Neuronal stem cell (in vitro differentiated cells): ENCODE measurements around the gene MRPS5.

Experiments used
- DNase-seq: peaks from one replicate; pipeline ENCODE4 v3.0.0-alpha.2; 2013; ENCODE audit warnings: low spot score
- H2AFZ ChIP-seq: one replicate; pipeline ENCODE4 v1.6.1; 2013; ENCODE audit warnings: mild to moderate bottlenecking, low read length, inconsistent platforms
- H2AK5ac ChIP-seq: 2 replicates; pipeline ENCODE4 v1.6.1; 2013; ENCODE audit warnings: low read depth, mild to moderate bottlenecking, inconsistent platforms, low read length, moderate library complexity, mixed read lengths
- H2BK120ac ChIP-seq: 2 replicates; pipeline ENCODE4 v1.6.1; 2013; ENCODE audit warnings: low read depth, mild to moderate bottlenecking, inconsistent platforms, low read length, moderate library complexity, mixed read lengths
- H2BK12ac ChIP-seq: one replicate; pipeline ENCODE4 v1.6.1; 2013; ENCODE audit warnings: low read length, inconsistent platforms
- H2BK15ac ChIP-seq: 2 replicates; pipeline ENCODE4 v1.6.1; 2013; ENCODE audit warnings: mild to moderate bottlenecking, low read length, inconsistent platforms, mixed read lengths
- H2BK5ac ChIP-seq: one replicate; pipeline ENCODE4 v1.6.1; 2013; ENCODE audit warnings: inconsistent platforms, mild to moderate bottlenecking, low read length, moderate library complexity
- H3K14ac ChIP-seq: one replicate; pipeline ENCODE4 v1.6.1; 2013; ENCODE audit warnings: low read length, inconsistent platforms
- H3K18ac ChIP-seq: 2 replicates; pipeline ENCODE4 v1.6.1; 2013; ENCODE audit warnings: low read length, inconsistent platforms
- H3K23ac ChIP-seq: 2 replicates; pipeline ENCODE4 v1.6.1; 2013; ENCODE audit warnings: low read depth, mild to moderate bottlenecking, mixed read lengths, low read length, inconsistent platforms; ENCODE audit not compliant: poor library complexity
- H3K27ac ChIP-seq: replicated peaks from 3 replicates; pipeline ENCODE4 v1.5.1; 2013; ENCODE audit warnings: low read length, inconsistent platforms
- H3K27me3 ChIP-seq, 3 experiments: 2 replicates each; pipeline ENCODE4 v1.6.1; 2013; ENCODE audit warnings: low read length in 3 of 3, mild to moderate bottlenecking in 2 of 3, inconsistent platforms in 1 of 3, low read depth in 1 of 3, mixed read lengths in 1 of 3, moderate library complexity in 1 of 3; ENCODE audit not compliant: control insufficient read depth in 3 of 3, insufficient read depth in 3 of 3
- H3K36me3 ChIP-seq, 2 donors: replicated peaks in 1 of 2; 2 replicates each; pipeline ENCODE4 v1.6.1; 2013; ENCODE audit warnings: low read length in 2 of 2; ENCODE audit not compliant: control insufficient read depth in 2 of 2, insufficient read depth in 2 of 2
- H3K4ac ChIP-seq: 2 replicates; pipeline ENCODE4 v1.6.1; 2013; ENCODE audit warnings: inconsistent platforms, mild to moderate bottlenecking, low read length, moderate library complexity
- H3K4me1 ChIP-seq, 2 donors: 1 replicate in 1 of 2; 2 replicates in 1 of 2; pipeline ENCODE4 v1.6.1; 2013; ENCODE audit warnings: low read length in 2 of 2, low read depth in 1 of 2; ENCODE audit not compliant: control insufficient read depth in 2 of 2, insufficient read depth in 1 of 2
- H3K4me2 ChIP-seq: one replicate; pipeline ENCODE4 v1.6.1; 2013; ENCODE audit warnings: mild to moderate bottlenecking, low read length, inconsistent platforms; ENCODE audit not compliant: insufficient read depth, poor library complexity, severe bottlenecking
- H3K4me3 ChIP-seq, 2 donors: 2 replicates each; pipeline ENCODE4 v1.5.1; 2013; ENCODE audit warnings: low read length in 2 of 2, mild to moderate bottlenecking in 2 of 2, inconsistent platforms in 1 of 2, moderate library complexity in 1 of 2
- H3K79me1 ChIP-seq: one replicate; pipeline ENCODE4 v1.6.1; 2013; ENCODE audit warnings: low read depth, mild to moderate bottlenecking, inconsistent platforms, low read length, moderate library complexity
- H3K9ac ChIP-seq: one replicate; pipeline ENCODE4 v1.6.1; 2013; ENCODE audit warnings: mild to moderate bottlenecking, low read depth, low read length, inconsistent platforms; ENCODE audit not compliant: poor library complexity
- H3K9me3 ChIP-seq, 2 donors: replicated peaks in 1 of 2; 2 replicates each; pipeline versions ENCODE3 to v1.6.1; 2013; ENCODE audit warnings: low read length in 2 of 2, mild to moderate bottlenecking in 2 of 2, inconsistent platforms in 1 of 2, low read depth in 1 of 2, mixed read lengths in 1 of 2, moderate library complexity in 1 of 2; ENCODE audit not compliant: control insufficient read depth in 2 of 2, insufficient read depth in 1 of 2
- H4K8ac ChIP-seq: one replicate; pipeline ENCODE4 v1.6.1; 2013; ENCODE audit warnings: low read depth, mild to moderate bottlenecking, inconsistent platforms, low read length, moderate library complexity
- H4K91ac ChIP-seq: one replicate; pipeline ENCODE4 v1.6.1; 2013; ENCODE audit warnings: low read length, low read depth, mild to moderate bottlenecking, inconsistent platforms; ENCODE audit not compliant: poor library complexity
- WGBS, 2 donors: extraction: QIAGEN DNeasy Blood & Tissue Kit; methylation state at CpG; one replicate each; pipeline ENCODE4 v1.1.7; 2013; ENCODE audit warnings: missing lambda C conversion rate in 2 of 2, mixed read lengths in 1 of 2; ENCODE audit not compliant: insufficient read length in 2 of 2, insufficient replicate concordance in 1 of 2; ENCODE audit errors: extremely low coverage in 2 of 2; 5-methylcytosine and 5-hydroxymethylcytosine counted together

Gene MRPS5

GRCh38 chr2:95149397-95149984, 27.9 kb upstream of the MRPS5 start:
- H2BK5ac ChIP-seq = no peak overlapping the region
- no CpG with 5 or more reads among the region's 6 CpGs for WGBS, 2 donors
- peaks cover 62 to 83% of the 10 kb centered on the region in 2 donors for H3K9me3 ChIP-seq
- no peak overlapping the region for H2BK120ac ChIP-seq
- DNase-seq = no peak
- H3K27ac ChIP-seq = no peak overlapping the region
- H3K14ac ChIP-seq = no peak overlapping the region
- H3K23ac ChIP-seq = no peak overlapping the region
- peaks cover 23 to 49% of the 10 kb centered on the region in 2 donors for H3K36me3 ChIP-seq
- no peaks in the 10 kb centered on the region for H3K27me3 ChIP-seq
- H3K9ac ChIP-seq = no peak overlapping the region
- no peak overlapping the region for H2AK5ac ChIP-seq
- H3K4me2 ChIP-seq = no peak overlapping the region
- no peak overlapping the region for H2BK12ac ChIP-seq
- no peak overlapping the region for H4K91ac ChIP-seq
- H3K18ac ChIP-seq = no peak overlapping the region
- no peak overlapping the region for H2BK15ac ChIP-seq
- H3K4ac ChIP-seq = no peak overlapping the region
- no peaks in the 10 kb centered on the region for H3K79me1 ChIP-seq
- no peak overlapping the region for H3K4me3 ChIP-seq
- H3K4me1 ChIP-seq = no peaks in the 10 kb centered on the region
- H2AFZ ChIP-seq = no peak overlapping the region
- H4K8ac ChIP-seq = no peak overlapping the region

GRCh38 chr2:95143838-95144237, 22.2 kb upstream of the MRPS5 start:
- Histone ChIP-seq H3K9ac (no peak overlapping the region), H3K79me1 (no peaks in the 10 kb centered on the region), H2BK15ac (no peak overlapping the region), H2BK120ac (no peak overlapping the region), H3K14ac (no peak overlapping the region), H2AK5ac (no peak overlapping the region), H4K91ac (no peak overlapping the region), H3K36me3 (peaks cover 0 to 15% of the 10 kb centered on the region in 2 donors), H4K8ac (no peak overlapping the region), H2AFZ (no peak overlapping the region), H3K4me2 (no peak overlapping the region), H3K4me1 (no peaks in the 10 kb centered on the region), H3K9me3 (peaks cover 33 to 53% of the 10 kb centered on the region in 2 donors), H3K18ac (no peak overlapping the region), H3K23ac (no peak overlapping the region), H3K4ac (no peak overlapping the region), H2BK5ac (no peak overlapping the region), H3K4me3 (no peak overlapping the region), H3K27ac (no peak overlapping the region), H2BK12ac (no peak overlapping the region), H3K27me3 (no peaks in the 10 kb centered on the region)
- DNase-seq = no peak
- WGBS, 2 donors = no CpG with 5 or more reads among the region's 2 CpGs

- no peak overlapping the region for H2BK5ac ChIP-seq
- no peak overlapping the region for H3K4me2 ChIP-seq
These were observed 17.1 kb upstream of the MRPS5 start for GRCh38 chr2:95138702-95139101.

GRCh38 chr2:95122197-95122551, 566 bp upstream of the MRPS5 start:
- DNase-seq = no peak
- Histone ChIP-seq H3K79me1 (peaks cover 4% of the 10 kb centered on the region), H2AFZ (peak overlapping the region; percentile 98)

More at GRCh38 chr2:95138702-95139101, 17.1 kb upstream of the MRPS5 start:
- Histone ChIP-seq H2AFZ (no peak overlapping the region), H3K23ac (no peak overlapping the region), H3K14ac (no peak overlapping the region), H3K4me1 (no peaks in the 10 kb centered on the region), H3K9ac (no peak overlapping the region), H3K27me3 (no peaks in the 10 kb centered on the region), H3K4me3 (no peak overlapping the region), H2BK15ac (no peak overlapping the region), H2BK12ac (no peak overlapping the region), H3K79me1 (no peaks in the 10 kb centered on the region), H3K36me3 (no peaks in the 10 kb centered on the region), H2AK5ac (no peak overlapping the region), H3K4ac (no peak overlapping the region), H3K9me3 (peaks cover 13 to 15% of the 10 kb centered on the region in 2 donors), H4K8ac (no peak overlapping the region), H2BK120ac (no peak overlapping the region), H4K91ac (no peak overlapping the region), H3K27ac (no peak overlapping the region), H3K18ac (no peak overlapping the region)
- WGBS, 2 donors = no CpG with 5 or more reads among the region's 1 CpG
- DNase-seq = no peak

More at GRCh38 chr2:95122197-95122551, 566 bp upstream of the MRPS5 start:
- no peak overlapping the region for H3K23ac ChIP-seq
- H3K27ac ChIP-seq = no peak overlapping the region
- H3K9me3 ChIP-seq = peaks cover 2 to 12% of the 10 kb centered on the region in 2 donors
- no peak overlapping the region for H2BK120ac ChIP-seq
- no peak overlapping the region for H2BK5ac ChIP-seq
- no peak overlapping the region for H2BK15ac ChIP-seq
- no CpG with 5 or more reads among the region's 5 CpGs for WGBS, 2 donors
- H4K8ac ChIP-seq = no peak overlapping the region
- H3K27me3 ChIP-seq = no peaks in the 10 kb centered on the region
- H2AK5ac ChIP-seq = no peak overlapping the region
- peak overlapping the region; percentile 78 to 95 for H3K4me3 ChIP-seq
- peak overlapping the region; percentile 82 for H3K4me2 ChIP-seq
- H3K9ac ChIP-seq = peak overlapping the region; percentile 67
- H3K36me3 ChIP-seq = peaks cover 0 to 21% of the 10 kb centered on the region in 2 donors
- H3K14ac ChIP-seq = no peak overlapping the region
- no peak overlapping the region for H2BK12ac ChIP-seq
- no peak overlapping the region for H4K91ac ChIP-seq
- H3K4me1 ChIP-seq = peaks cover 0 to 6% of the 10 kb centered on the region in 2 donors
- H3K4ac ChIP-seq = no peak overlapping the region
- H3K18ac ChIP-seq = peak overlapping the region; percentile 89
